ENCODE results near the gene SPTBN1.

GRCh38 chr2:54640834-54641540 is 184.9 kb downstream of the SPTBN1 start:
- TF ChIP-seq CTCF (conservative IDR thresholded peaks at IDR 0.05; ENCODE audit: low read depth, low read length) (no peak), ELK1 (IDR thresholded peaks at IDR 0.05; ENCODE audit: borderline replicate concordance, low read depth, low read length) (no peak), POLR2A (IDR thresholded peaks at IDR 0.05; ENCODE audit: low read depth, low read length) (no peak), RCOR1 (IDR thresholded peaks at IDR 0.05; ENCODE audit: insufficient replicate concordance, low read length) (no peak), FOS (IDR thresholded peaks at IDR 0.05; ENCODE audit: low read depth, low read length) (no peak), CEBPB (IDR thresholded peaks at IDR 0.05; ENCODE audit: low read depth, low read length) (no peak), RAD21 (IDR thresholded peaks at IDR 0.05; ENCODE audit: low read length) (no peak), MXI1 (IDR thresholded peaks at IDR 0.05; ENCODE audit: borderline replicate concordance, low read depth, low read length) (no peak), CHD1 (IDR thresholded peaks at IDR 0.05; ENCODE audit: low read depth, low read length) (no peak), MAZ (IDR thresholded peaks at IDR 0.05; ENCODE audit: borderline replicate concordance, low read depth, low read length) (no peak), RFX5 (IDR thresholded peaks at IDR 0.05; ENCODE audit: low read depth, low read length) (no peak), NFE2L2 (IDR thresholded peaks at IDR 0.05; ENCODE audit: low read depth, low read length) (no peak), BHLHE40 (IDR thresholded peaks at IDR 0.05; ENCODE audit: low read depth, low read length) (no peak)

All from IMR-90 (cell line).